Body of pancreas (tissue), 4 donors: ENCODE measurements around the gene SLC29A3.

ENCODE experiments used
- POLR2A ChIP-seq, 3 donors: fragments of 450-650 bp; IDR thresholded peaks; one replicate each; pipeline ENCODE4 v1.6.1; 2016; ENCODE audit warnings: antibody characterized with exemption in 3 of 3, mild to moderate bottlenecking in 2 of 3
- TF ChIP-seq, protein P1 (sequence below), 7 experiments: fragments of 450-650 bp in 4 of 7; fragments of 200-600 bp in 3 of 7; sonication (generic) in 3 of 7; IDR thresholded peaks; one replicate each; pipeline ENCODE4 v1.5.1; 2016 to 2019; ENCODE audit warnings: antibody characterized with exemption in 7 of 7

GRCh38 chr10:71346731-71347130 lies 27.7 kb downstream of the SLC29A3 start:
- TF ChIP-seq, protein P1, sequence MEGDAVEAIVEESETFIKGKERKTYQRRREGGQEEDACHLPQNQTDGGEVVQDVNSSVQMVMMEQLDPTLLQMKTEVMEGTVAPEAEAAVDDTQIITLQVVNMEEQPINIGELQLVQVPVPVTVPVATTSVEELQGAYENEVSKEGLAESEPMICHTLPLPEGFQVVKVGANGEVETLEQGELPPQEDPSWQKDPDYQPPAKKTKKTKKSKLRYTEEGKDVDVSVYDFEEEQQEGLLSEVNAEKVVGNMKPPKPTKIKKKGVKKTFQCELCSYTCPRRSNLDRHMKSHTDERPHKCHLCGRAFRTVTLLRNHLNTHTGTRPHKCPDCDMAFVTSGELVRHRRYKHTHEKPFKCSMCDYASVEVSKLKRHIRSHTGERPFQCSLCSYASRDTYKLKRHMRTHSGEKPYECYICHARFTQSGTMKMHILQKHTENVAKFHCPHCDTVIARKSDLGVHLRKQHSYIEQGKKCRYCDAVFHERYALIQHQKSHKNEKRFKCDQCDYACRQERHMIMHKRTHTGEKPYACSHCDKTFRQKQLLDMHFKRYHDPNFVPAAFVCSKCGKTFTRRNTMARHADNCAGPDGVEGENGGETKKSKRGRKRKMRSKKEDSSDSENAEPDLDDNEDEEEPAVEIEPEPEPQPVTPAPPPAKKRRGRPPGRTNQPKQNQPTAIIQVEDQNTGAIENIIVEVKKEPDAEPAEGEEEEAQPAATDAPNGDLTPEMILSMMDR (IDR thresholded peaks at IDR 0.05), result no peak
- no peak for TF ChIP-seq POLR2A (IDR thresholded peaks at IDR 0.05)
